Mammary epithelial cell (primary cell): ENCODE data around the gene TULP1.

ENCODE experiments used
- EZH2 ChIP-seq: IDR thresholded peaks from 2 replicates; pipeline ENCODE4 v1.6.1; 2012; ENCODE audit warnings: low read length, inconsistent platforms, borderline replicate concordance
- TF ChIP-seq, protein P1 (sequence below), 2 donors: IDR thresholded peaks in 1 of 2; conservative IDR thresholded peaks in 1 of 2; 2 replicates each; pipeline ENCODE4 v1.5.1; 2011 to 2012; ENCODE audit warnings: inconsistent platforms in 2 of 2, low read length in 2 of 2, mild to moderate bottlenecking in 2 of 2, control low read depth in 1 of 2, low read depth in 1 of 2; ENCODE audit not compliant: insufficient read depth in 1 of 2; ENCODE audit errors: extremely low read depth in 1 of 2

DNA sequence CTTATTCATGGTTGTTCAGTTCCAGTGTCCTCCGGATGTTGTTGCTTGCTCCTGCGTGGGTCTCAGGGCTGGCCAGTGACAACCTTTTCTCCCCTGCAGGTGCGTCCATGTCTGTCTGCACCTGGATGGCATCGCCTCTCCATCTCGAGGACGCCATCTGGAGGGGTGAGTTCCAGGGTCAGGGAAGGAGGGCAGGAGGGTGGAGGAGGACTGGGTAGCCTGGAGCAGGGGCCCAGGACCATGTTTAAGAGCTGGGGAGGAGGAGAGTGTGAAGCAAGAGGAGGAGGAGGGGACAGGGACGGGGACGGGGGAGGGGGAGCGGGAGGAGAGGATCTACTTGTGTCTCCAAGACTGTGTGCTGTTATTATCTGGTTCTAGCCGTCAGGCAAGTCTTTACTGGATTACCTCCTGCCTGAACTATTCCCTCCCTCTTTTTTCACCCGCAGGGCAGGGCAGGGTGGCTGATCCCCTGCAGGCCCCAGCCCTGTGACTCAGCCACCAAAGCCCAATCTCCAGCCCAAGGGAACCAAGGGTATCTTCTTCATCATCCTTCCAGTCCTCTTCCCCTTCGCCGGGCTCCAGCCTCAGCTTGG lies 32.2 kb upstream of the TULP1 start:
- TF ChIP-seq, protein P1, sequence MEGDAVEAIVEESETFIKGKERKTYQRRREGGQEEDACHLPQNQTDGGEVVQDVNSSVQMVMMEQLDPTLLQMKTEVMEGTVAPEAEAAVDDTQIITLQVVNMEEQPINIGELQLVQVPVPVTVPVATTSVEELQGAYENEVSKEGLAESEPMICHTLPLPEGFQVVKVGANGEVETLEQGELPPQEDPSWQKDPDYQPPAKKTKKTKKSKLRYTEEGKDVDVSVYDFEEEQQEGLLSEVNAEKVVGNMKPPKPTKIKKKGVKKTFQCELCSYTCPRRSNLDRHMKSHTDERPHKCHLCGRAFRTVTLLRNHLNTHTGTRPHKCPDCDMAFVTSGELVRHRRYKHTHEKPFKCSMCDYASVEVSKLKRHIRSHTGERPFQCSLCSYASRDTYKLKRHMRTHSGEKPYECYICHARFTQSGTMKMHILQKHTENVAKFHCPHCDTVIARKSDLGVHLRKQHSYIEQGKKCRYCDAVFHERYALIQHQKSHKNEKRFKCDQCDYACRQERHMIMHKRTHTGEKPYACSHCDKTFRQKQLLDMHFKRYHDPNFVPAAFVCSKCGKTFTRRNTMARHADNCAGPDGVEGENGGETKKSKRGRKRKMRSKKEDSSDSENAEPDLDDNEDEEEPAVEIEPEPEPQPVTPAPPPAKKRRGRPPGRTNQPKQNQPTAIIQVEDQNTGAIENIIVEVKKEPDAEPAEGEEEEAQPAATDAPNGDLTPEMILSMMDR (conservative IDR thresholded peaks at IDR 0.05 in 1 of 2, IDR thresholded peaks at IDR 0.05 in 1 of 2; ENCODE audit: extremely low read depth in 1 of 2, insufficient read depth in 1 of 2, low read depth in 1 of 2, low read length in 2 of 2), result no peak
- no peak for TF ChIP-seq EZH2
